Smooth muscle cell of the brain vasculature (primary cell): ENCODE measurements around the gene GABPB1.
"Not testable (repeated sequence)": the region's sequence is repeated elsewhere in the genome, so short reads cannot be mapped to it uniquely, and the experiment has no call there.

Source experiments
- DNase-seq: peaks from one replicate; pipeline ENCODE4 v3.0.0-alpha.2; 2012; ENCODE audit warnings: low read depth, low spot score

GABPB1 gene

DNA sequence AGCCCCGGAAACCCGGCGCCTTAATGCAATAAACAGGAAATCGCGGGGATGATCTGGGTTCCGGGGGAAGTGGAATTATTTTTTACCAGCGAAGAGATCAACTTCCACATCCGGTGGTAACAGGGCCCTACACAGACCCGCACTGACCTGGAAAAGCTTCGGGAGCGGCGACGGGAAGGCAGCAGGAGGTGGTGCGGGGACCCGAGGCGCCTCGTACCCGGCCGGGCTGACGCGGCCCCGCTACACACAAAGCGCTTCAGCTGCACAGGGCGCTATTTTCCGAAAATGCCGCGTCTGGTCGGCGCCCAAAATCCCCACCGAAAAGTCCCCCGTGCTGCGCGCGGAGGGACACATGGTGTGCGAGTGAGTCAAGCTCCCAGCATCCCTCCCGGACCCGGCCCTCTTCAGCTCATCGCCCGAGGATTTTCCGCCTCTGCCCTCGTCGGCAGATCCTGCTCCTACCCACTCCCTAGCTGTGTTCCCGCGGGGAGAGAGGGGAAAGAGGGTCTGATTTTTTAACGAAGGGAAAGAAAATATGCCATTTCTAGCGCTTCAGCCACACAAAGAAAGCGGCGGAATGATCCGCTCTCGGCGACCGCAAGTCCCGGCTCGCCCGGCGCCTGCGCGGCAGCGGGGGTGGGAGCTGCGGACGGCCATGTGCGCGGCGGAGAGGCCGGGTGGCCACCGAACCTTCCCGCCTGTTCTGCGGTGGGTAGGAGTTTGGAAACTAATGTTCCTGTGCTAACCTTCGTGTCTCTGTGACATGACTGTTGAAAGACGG is at the start of gene GABPB1:
Gene GABPB1 (minus strand): TSS at position 361 of the 781 bp plus-strand sequence. CDS start 45,400 bp downstream, outside the sequence.
- peak; percentile 90 for DNase-seq

DNA sequence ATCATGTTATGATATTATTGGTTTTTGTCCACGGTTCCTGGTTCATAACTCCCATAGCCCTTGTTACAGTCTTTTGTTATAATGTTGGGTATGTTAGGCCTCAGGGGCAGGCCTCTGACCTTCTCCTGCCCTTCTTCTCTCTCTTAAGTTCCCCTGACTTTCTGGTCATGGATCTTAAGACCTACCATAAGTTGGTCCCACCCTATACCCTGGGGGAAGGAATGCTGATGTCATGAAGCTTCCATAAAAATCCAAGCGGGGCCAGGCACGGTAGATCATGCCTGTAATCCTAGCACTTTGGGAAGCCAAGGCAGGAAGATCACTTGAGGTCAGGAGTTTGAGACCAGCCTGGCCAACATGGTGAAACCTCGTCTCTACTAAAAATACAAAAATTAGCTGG is 36.6 kb upstream of the GABPB1 start:
- not testable (repeated sequence) for DNase-seq

DNA sequence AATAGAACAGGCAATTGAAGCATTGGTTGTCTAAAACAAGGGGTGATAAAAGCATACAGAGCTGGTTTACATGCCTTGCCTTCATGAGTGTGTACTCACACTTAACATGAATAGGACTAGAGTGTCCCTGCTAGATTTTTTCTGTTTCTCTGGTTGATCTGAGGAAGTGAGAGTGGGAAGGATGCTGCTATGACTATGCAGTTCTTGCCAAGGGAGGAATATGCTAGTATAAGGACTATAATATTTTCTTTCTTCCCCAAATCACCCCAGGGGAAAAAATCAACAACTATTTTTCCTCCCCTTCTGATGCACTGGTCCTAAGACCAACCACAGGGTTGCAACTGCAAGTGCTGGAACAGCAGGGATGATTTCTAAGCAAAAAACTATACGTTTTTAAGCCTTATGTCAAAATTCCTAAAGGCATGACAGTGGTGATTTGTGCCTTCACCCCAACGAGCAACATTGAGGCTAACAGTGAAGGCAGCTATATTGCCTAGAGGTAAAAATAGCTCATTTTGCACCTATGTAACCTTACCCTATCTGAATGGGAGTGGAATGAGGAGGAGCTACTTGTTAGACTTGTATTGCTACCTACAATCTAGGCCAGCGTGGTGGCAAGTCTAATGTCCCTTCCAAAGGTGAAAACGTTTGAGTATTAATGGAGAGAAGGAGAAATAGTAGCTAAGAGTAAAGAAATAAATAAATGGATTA is 35.7 kb upstream of the GABPB1 start:
- no peak for DNase-seq

DNA sequence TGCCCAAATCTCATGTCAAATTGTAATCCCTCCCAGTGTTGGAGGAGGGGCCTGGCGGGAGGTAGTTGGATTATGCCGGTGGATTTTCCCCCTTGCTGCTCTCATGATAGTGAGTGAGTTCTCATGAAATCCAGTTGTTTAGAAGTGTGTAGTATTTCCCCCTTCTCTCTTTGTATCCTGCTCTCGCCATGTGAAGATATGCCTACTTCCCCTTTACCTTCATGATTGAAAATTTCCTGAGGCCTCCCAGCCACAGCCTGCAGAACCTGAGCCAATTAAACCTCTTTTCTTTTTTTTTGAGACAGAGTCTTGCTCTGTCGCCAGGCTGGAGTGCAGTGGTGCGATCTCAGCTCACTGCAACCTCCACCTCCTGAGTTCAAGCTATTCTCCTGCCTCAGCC is 27.4 kb upstream of the GABPB1 start:
- not testable (repeated sequence) for DNase-seq

DNA sequence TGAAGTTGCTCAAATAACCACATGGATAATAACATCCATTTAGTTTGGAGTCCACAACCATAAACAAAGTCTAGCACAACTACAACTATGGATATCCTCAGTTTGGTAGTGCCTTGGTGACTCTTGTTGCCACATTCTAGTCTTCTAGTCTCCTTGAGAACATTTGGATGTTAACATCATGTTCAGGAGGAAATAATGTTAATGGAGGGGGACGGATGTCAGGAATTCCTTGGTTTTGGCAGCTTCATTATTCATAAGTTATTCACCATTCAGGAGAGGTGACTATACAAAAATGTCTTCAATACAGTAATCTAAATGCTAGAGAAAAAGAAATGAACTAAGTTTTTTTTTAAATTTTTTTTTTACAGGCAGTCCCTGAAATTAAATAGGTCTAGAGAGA is 26.4 kb upstream of the GABPB1 start:
- DNase-seq: no peak

DNA sequence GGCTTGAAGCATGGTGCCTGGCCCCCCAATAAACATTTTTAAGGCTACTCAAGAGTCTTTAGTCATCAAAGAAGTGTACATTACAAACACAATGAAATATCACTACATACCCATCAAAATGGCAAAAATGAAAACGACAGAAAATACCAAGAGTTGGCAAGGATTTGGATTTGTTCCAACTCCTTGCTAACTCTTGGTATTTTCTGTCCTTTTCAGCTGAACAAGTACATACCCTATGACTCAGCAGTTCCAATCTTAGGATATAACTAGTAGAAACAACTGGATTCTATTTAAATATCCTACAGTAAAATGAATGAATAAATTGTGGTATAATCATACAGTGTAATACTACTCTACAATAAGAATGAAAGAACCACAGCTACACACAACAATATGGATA is 25.1 kb upstream of the GABPB1 start:
- no peak for DNase-seq

DNA sequence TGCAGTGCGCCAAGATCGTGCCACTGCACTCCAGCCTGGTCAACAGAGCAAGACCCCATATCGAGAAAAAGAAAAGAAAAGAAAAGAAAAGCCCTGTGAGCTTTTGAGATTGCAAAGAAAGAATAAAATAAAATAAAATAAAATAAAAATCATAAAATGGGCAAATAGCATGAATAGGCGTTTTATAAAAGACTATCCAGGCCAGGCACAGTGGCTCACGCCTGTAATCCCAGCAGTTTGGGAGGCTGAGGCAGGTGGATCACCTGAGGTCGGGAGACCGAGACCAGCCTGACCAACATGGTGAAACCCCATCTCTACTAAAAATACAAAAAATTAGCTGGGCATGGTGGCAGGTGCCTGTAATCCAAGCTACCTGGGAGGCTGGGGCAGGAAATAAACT is 24.4 kb upstream of the GABPB1 start:
- DNase-seq: not testable (repeated sequence)

DNA sequence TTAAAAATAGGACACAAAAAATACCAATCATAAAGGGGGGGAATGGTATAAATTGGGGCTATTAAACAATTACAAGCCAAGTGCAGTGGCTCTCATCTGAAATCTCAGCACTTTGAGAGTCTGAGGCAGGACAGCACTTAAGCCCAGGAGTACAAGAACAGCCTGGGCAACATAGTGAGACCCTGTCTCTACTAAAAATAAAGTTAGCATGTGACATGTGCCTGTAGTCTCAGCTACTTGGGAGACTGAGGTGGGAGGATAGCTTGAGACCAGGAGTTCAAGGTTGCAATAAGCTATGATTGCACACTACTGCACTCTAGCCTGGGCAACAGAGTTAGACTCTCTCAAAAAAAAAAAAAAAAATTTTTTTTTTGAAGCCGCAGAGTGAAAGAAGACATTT is 23.8 kb upstream of the GABPB1 start:
- no peak for DNase-seq

DNA sequence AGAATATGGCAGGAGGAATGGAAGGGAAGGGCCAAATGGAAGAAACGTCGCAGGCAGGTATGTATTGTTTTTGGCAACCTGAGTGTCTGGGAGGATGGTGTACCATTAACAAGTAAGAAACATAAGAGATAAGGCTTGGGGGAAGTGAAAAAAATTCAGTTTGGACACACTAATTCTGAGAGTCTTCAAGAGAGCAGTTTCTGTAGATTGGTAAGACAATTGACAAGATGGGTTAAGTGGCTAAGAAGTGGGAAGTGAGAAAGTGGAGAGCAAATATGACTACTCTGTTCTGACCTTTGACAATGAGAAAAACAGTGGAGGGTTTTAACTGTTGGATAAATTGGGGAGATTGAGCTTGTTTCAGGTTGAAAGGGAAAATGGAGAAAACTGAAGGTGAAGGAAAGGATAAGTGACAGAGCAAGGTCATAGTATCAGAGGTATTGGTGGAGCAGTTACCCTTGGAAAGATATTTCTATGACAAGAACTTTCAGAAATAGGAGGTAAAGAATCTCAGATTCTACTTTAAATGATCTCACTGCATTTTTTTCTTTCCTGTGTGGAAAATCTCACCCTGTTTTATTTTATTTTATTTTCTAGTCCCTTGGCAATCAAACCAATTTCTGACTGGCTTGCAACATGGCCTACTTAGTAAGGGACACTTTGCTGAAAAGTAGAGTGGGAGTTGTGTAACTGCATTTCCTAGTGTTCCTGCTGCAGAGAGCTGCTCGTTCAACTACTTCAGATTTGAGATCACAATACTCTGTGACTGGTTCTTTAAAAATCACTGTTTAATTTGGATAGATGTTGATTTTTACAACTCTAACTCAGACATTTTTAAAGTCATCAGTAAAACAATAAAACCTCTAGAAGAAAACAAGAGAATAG is 23.1 kb upstream of the GABPB1 start:
- DNase-seq: no peak

DNA sequence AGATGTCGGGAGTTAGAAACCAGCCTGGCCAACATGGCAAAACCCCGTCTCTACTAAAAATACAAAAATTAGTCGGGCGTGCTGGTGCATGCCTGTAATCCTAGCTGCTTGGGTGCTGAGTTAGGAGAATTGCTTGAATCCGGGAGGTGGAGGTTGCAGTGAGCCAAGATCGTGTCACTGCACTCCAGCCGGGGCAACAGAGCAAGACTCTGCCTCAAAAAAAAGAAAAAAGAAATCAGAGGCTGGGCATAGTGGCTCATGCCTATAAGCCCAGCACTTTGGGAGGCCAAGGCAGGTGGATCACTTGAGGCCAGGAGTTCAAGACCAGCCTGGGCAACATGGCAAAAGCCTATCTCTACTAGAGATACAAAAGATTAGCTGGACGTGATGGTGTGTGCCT is 14.6 kb upstream of the GABPB1 start:
- not testable (repeated sequence) for DNase-seq

DNA sequence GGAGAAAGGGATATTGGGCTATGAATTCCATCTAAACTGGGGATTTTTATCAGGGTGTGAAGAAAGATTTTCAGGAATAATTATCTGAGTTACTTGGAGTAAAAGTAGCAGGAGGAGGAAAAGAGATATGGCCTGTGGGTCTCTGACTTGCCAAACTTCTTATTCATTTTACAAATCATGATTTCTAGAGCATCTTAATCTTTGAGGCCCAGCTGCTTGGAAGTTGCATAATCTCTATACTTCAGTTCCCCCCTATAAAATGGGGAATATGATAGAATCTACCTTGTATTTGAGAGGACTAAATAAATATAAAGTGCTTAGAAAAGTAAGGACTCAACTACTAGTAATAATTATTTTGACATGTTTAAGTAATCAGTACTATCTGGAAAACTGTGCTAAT is 11.0 kb upstream of the GABPB1 start:
- no peak for DNase-seq

DNA sequence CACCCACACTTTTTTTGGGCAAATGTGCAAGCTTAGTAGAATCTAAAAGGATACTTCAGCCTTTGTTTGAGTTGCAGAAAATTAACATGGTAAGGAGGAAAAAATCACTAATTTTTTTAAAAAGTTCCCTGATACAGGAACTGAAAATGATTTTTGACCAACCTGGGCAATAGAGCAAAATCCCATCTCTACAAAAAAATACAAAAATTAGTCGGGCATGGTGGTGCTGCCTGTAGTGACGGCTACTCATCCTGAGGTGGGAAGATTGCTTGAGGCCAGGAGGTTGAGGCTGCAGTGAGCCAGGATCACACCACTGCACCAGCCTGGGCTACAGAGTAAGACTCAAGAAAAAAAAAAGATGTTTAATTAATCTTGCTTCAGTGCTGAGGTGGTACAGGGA is 10.6 kb upstream of the GABPB1 start:
- no peak for DNase-seq

DNA sequence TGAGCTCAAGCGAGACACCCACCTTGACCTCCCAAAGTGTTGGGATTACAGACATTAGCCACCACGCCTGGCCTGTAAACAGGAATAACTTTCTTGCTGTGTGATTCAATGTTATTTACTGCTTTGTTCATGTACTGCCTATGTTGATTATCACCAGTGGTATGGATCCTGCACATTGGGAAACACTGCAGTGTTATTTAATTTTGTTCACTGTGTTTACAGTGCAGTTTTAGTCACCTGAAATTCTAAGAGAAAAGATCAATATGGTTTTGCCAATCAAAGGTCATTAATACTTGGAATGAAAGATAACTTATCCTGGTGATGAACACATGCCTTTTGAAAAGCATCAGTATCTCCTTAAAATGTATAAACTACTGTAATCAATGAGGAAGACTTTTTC is 8.6 kb upstream of the GABPB1 start:
- no peak for DNase-seq

DNA sequence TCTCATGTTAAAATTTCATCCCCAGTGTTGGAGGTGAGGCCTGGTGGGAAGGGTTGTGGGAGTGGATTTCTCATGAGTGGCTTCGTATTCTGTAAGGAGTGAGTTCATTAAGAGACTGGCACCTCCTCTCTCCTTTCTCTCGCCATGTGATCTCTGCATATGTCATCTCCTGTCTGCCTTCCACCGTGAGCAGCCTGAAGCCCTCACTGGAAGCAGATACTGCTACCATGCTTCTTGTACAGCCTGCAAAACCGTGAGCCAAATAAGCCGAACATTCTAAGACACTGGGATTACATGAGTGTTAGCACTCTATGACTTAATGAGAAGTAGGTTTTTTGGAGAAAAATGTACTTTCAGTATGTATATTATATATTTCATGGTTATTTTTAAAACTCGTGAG is 6.8 kb upstream of the GABPB1 start:
- no peak for DNase-seq

DNA sequence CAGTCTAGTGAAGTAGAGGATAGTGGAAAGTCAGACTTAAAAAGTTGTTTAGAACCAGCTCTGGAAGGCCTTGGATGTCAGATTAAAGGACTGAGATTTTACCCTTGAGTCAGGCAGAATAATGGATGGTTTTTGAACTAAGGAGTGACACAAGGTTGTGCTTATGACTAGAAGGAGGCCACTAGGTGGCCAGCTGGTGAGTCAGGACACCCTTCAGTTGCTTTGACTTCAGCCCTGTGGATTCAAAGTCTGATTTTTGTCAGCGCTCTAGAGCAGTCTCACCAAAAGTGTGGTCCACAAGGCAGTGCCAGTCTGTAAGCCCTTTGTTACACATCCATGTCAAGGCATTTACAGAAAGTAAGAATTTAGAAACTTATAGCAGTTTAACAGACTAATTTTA is 3.8 kb upstream of the GABPB1 start:
- DNase-seq: no peak

DNA sequence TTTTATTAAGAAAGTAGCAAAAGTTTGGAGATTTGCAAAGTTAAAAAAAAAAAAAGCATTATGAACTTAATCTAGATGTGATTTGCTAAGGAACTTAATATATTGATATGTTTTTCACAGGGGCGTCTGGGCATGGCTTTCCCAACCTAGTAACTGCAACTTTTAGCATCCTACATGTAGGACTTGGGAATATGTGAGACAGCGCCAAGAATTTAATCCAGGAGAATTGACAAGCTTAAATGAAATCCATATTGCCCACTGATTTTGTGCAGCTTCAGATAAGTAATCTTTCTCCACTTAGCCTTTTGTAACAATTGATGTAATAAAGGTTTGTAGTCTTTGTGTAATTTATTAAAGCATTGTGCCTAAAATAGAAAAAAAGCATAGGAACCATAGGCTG is 982 bp upstream of the GABPB1 start:
- no peak for DNase-seq

DNA sequence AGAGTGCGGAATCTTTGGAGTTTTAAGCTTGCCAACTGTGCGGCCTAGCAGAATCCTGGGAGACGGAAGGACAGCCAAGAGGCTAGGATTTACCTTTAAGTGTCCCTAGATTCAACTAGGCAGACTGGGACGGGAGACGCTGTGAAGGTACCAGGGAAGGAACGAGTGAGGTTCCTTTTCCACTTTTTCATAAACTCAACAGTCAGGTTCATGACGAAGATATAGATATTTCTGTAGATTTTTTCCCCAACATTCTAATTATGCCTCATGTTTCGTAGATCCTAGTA is 564 bp upstream of the GABPB1 start:
- DNase-seq: no peak

DNA sequence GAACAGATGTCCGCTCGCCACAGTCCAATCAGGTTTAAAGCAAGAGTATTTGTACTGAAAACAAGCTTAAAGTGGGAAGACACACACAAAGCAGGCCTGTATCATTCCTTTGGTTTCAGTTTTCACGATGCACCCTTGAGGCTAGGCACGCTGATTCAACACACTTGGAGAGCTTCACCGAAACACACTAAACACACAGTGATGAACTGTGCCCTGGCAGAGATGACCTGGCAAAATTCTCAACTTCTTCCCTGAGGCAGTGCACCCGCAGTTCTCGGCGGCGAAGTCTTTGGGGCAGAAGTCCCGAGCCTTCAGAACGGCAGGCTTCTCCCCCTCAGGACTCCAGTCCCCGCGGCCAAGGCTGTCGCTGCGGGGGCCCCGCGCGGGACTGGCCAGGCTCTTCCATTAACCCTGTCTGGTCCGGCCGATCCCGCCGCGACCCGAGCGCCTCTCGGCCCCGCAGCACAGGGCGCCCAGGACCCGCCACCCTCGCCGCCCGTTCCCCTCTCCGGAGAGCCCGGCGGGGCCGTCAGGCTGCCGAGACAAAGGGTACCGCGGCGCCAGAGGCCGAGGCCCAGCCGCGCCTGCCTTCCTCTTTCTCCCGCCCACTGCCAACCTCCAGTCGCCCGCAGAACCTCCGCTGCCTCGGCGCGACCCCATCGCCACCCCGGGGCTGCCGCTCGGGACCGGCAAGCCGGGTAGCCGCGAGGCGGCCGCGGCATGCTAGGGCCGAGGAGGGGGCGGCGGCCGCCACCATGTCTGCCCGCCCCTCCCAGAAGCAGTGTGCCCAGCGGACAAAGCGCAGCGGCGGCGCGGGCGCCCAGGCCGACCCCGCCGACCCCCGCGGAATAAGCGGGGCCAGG is 792 bp downstream of the GABPB1 start:
- peak; percentile 65 for DNase-seq

DNA sequence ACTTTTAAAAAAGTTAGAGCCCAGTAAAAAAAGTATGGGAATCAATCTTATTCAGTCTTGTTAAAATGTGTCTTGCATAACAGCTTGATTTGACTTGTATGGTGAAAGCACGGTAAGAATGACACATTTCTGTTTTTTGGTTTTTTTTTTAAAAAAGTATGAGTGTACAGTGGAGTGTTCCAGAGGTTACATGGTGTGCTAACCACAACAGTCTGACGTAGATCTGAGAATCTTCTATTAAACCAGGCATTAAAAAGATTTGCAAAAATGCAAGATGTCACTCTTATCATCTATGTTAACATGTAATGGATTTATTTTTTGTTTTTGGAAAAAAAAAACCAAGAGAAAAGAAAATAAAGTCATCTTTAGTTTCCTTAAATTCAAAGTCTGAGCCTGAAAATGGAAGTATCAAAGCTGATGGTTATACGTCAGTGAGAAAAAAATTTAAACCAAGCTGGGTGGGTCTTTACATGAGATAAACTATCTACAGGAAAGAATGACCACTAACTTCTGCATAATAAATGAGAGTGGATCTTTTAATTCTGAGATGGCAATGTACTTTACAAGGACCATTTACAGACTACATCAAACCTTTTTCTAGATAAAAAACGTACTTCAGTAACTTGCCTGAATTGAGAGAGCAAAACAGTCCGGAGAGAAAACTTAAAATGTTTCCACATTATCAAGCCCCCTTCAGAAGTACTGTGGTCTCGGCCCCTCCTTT is 1.6 kb downstream of the GABPB1 start:
- DNase-seq: no peak

DNA sequence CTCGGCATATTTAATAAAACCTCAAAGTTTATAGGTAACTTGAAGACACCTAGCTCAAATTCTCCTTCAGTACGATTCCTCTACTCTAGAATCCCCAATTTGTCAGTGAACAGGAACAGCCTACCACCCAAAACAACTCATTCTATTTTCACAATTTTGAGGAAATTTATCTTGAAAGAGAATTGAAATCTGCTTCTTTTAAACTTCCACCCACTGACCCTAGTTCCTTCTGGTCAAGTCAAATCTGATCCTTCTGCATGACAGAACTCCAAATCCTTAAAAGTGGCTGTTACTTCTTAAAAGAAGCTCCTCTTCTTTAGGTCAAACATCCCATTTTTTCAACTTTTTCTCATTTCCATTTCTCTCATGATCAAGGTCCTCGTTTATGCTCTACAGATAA is 4.4 kb downstream of the GABPB1 start:
- no peak for DNase-seq

DNA sequence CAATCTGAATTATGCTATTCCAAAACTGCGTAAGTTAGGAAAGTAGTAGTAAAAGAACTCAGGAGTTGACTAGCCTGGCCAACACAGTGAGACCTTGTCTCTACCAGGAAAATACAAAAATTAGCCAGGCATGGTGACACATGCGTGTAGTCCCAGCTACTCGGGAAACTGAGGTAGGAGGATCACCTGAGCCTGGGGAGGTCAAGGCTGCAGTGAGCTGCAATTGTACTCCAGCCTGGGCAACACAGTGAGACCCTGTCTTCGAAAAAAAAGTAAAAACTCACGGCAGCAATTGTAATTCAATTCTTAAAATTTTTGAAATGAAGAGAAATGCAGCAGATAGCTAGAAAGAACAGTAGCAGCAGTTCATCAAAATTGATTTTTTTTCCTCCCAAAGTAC is 9.7 kb downstream of the GABPB1 start:
- no peak for DNase-seq
